SIG-M5 treated with dmso at 0.1 percent for 504 hours (cell line): ENCODE data around the gene IL17B.

Source experiments
- DNase-seq: peaks from one replicate; lab custom pipeline; 2025; ENCODE audit not compliant: unreplicated experiment; lab: John Stamatoyannopoulos, UW

IL17B gene

DNA sequence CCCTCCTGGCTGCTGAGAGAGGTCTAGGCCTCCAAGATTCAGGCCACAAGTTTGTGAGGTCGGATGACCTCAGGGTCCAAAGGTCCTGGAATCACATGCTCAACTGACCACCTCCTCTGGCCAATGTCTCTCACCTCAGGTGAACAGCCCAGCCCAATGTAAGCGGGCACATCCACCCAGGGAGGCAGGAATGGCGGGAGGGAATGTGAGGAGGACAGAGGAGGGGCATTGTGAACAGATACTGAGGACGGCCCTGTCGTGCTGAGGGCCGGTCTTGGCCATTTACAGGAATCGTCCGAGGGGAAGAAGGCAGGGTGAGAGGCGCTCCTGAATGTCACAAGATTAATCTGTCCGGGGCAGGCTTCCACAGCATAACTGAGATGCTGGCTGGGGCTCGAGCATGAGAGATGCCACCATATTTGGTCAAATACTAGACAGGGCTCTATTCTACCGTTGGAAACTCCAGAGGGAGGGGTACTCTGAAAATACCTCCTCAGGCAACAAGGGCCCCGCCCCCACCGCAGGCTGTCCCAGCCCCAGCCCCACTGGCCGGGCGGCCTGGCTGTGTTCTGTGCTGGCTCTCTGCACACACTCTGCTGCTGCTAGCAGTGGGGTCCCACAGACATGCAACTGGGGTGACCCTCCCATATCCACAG lies 1.5 kb upstream of the IL17B start:
- no peak for DNase-seq

DNA sequence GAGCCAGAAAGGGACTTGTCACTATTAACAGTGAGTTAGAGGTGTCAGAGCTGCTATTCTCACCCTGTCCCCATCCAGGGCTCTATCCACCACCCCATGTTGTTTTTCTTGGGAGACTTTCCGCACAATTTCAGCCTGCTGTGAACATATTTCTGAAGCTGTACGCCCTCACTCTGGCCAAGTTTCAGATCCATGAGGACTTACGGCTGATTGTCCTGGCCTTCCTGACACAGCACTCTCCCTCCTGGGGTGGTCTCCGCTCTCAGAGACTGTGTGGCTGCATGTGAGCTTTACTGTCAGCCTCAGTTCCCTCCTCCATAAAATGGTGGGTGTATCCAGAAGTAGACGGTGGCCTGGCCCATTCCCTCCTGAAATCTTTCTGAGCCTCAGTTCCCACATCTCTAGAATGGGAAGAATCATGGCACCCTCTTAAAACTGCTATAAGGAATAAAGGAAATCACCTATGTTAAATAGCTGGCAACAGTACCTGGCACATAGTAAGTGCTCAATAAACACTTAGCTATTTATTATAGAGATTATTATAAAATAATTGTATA lies 804 bp upstream of the IL17B start:
- DNase-seq: no peak

GRCh38 chr5:149378241-149378820 lies 761 bp downstream of the IL17B start:
- no peak for DNase-seq

GRCh38 chr5:149376711-149377447 lies 2.2 kb downstream of the IL17B start:
- DNase-seq: no peak

GRCh38 chr5:149376104-149376503 lies 3.0 kb downstream of the IL17B start:
- DNase-seq: no peak

GRCh38 chr5:149375434-149375833 lies 3.7 kb downstream of the IL17B start:
- no peak for DNase-seq

- DNase-seq: no peak
Measured at GRCh38 chr5:149374801-149375200, 4.3 kb downstream of the IL17B start.

DNA sequence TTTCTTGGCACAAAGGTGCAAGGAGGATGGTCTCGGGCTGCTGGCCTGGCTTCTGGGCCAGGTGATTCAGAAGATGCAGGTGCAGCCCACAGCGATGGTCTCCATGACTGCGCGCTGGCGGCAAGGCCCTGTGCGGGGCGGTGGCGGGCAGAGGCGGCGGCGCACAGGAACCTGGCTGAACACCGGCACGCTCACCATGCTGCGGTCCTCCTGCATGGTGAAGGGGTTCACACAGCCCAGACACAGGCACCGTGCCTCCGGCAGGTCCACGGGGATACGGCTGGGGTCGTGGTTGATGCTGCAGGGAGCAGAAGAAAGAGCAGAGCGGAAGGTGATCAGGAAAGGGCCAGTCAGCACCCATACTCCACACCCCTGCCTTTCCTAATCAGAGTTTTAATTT lies 4.8 kb downstream of the IL17B start:
- no peak for DNase-seq

DNA sequence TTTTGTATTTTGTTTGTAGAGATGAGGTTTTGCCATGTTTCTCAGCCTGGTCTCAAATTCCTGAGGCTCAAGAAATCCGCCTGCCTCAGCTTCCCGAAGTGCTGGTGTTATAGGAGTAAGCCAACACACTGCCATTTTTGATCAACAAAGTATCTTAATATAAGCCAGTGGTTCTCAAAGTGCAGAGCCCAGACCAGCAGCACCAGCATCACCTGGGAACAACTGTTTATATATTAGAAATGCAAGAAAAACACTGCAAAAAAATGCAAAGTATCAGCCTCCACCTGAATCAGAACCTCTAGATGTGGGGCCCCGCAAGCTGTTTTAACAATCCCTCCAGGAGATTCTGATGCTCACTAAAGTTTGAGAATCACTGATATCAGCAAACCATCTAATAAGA lies 6.2 kb downstream of the IL17B start:
- DNase-seq: no peak

GRCh38 chr5:149372076-149372795 lies 6.9 kb downstream of the IL17B start:
- DNase-seq: no peak

GRCh38 chr5:149371296-149371962 lies 7.7 kb downstream of the IL17B start:
- peak; percentile 58 for DNase-seq

GRCh38 chr5:149370878-149371277 lies 8.2 kb downstream of the IL17B start:
- DNase-seq: no peak

DNA sequence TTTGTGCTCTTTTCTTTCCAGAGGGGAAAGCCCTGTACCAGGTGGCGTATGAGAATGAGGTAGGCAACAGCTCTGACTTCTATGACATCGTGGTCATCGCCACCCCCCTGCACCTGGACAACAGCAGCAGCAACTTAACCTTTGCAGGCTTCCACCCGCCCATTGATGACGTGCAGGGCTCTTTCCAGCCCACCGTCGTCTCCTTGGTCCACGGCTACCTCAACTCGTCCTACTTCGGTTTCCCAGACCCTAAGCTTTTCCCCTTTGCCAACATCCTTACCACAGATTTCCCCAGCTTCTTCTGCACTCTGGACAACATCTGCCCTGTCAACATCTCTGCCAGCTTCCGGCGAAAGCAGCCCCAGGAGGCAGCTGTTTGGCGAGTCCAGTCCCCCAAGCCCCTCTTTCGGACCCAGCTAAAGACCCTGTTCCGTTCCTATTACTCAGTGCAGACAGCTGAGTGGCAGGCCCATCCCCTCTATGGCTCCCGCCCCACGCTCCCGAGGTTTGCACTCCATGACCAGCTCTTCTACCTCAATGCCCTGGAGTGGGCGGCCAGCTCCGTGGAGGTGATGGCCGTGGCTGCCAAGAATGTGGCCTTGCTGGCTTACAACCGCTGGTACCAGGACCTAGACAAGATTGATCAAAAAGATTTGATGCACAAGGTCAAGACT lies 11.0 kb downstream of the IL17B start:
- DNase-seq: no peak

GRCh38 chr5:149367249-149367971 lies 11.7 kb downstream of the IL17B start:
- peak; percentile 60 for DNase-seq

GRCh38 chr5:149366169-149366729 lies 12.8 kb downstream of the IL17B start:
- DNase-seq: no peak

GRCh38 chr5:149365418-149365817 lies 13.7 kb downstream of the IL17B start:
- DNase-seq: no peak

- DNase-seq: no peak
Measured at GRCh38 chr5:149364719-149365118, 14.4 kb downstream of the IL17B start.

GRCh38 chr5:149363936-149364335 lies 15.2 kb downstream of the IL17B start:
- no peak for DNase-seq

GRCh38 chr5:149363358-149363757 lies 15.7 kb downstream of the IL17B start:
- peak; percentile 31 for DNase-seq
